Brain microvascular endothelial cell (primary cell): Measurements from ENCODE around the gene ZFPM1.

Experiments
- DNase-seq: peaks from one replicate; pipeline ENCODE4 v3.0.0-alpha.2; 2020
- H3K27ac ChIP-seq: fragments of 250-450 bp; sonication (Bioruptor Pico); 2 replicates; pipeline ENCODE4 v1.5.1; 2020; ENCODE audit warnings: mild to moderate bottlenecking, moderate library complexity
- H3K27me3 ChIP-seq: fragments of 250-450 bp; sonication (Bioruptor Pico); replicated peaks from 2 replicates; pipeline ENCODE4 v1.5.1; 2020; ENCODE audit warnings: mild to moderate bottlenecking
- H3K36me3 ChIP-seq: fragments of 250-450 bp; sonication (Bioruptor Pico); replicated peaks from 2 replicates; pipeline ENCODE4 v1.5.1; 2020; ENCODE audit warnings: mild to moderate bottlenecking
- H3K4me3 ChIP-seq: 2 replicates; pipeline ENCODE4 v1.5.1; 2011; ENCODE audit warnings: low read depth, mild to moderate bottlenecking, control low read depth, low read length, moderate library complexity
- in situ Hi-C: cut with HindIII; loops from 2 replicates; pipeline ENCODE4 v1.10.0; 2017; ENCODE audit warnings: low sequenced_read_pairs, low pct_ligation_motif_present
- TF ChIP-seq, protein P1 (sequence below): IDR thresholded peaks from 2 replicates; pipeline ENCODE4 v1.5.1; 2011; ENCODE audit warnings: low read depth, mild to moderate bottlenecking, moderate library complexity, low read length, control low read depth, inconsistent platforms; ENCODE audit errors: missing control alignments

Gene ZFPM1

DNA sequence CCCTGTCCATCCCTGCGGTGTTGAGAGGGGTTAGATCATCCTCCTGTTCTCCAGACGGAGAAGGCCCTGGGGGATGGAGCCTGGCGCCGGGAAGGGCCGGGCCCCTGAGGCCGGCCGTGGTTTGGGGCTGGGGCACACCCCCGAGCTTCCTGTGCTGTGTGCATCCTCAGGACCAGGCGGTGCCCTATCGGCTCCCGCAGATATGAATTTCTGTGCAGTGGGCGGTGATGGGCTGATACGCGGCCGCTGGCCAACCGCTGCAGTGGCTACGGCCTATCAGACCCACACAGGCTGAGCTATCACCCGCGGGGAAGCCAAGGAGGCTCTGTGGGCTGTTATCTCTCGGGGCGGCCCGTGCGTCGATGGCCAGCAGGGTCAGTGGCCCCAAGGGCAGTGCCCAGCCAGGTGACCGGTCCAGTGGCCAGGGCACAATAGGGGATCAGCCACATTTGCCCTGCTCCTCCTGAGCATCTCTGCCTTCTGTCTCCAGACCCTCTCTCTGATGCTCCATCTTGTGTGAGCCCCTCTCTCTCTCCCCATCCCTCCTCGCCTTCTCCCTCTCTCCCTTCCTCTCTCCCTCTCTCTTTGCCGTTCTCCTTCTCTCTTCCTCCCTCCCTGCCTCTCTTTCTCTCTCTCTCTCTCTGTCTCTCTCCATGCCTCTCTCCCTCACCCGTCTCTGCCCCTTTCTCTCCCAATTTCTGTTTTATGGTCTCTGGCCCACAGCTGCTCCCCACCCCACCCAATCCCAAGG is 38.7 kb downstream of the ZFPM1 start:
- in situ Hi-C loops, result no loop called here
- no peak for DNase-seq
- Histone ChIP-seq H3K36me3 (no peaks in the 10 kb centered on the region), H3K4me3 (no peak overlapping the region), H3K27me3 (no peaks in the 10 kb centered on the region), H3K27ac (no peak overlapping the region)
- TF ChIP-seq, protein P1, sequence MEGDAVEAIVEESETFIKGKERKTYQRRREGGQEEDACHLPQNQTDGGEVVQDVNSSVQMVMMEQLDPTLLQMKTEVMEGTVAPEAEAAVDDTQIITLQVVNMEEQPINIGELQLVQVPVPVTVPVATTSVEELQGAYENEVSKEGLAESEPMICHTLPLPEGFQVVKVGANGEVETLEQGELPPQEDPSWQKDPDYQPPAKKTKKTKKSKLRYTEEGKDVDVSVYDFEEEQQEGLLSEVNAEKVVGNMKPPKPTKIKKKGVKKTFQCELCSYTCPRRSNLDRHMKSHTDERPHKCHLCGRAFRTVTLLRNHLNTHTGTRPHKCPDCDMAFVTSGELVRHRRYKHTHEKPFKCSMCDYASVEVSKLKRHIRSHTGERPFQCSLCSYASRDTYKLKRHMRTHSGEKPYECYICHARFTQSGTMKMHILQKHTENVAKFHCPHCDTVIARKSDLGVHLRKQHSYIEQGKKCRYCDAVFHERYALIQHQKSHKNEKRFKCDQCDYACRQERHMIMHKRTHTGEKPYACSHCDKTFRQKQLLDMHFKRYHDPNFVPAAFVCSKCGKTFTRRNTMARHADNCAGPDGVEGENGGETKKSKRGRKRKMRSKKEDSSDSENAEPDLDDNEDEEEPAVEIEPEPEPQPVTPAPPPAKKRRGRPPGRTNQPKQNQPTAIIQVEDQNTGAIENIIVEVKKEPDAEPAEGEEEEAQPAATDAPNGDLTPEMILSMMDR, result no peak

DNA sequence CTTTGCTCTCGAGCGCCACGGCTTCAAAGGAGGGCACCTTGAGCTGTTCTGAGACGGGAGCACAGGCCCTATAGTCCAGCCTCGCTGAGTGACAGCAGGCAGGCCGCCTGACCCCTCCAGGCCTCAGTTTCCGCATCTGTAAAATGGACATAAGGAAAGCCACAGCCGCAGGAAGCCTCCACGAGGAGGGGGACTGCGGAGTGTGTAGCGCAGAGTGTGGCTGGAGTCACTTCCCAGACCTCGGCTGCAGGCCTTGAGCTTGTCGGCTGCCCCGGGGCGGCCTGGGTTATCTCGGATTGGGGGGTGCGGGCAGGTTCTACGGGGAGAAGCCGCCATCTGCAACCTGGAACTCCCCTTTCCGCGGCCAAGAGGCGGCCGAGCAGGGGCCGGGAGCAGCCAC is 40.8 kb downstream of the ZFPM1 start:
- Histone ChIP-seq H3K27ac (no peak overlapping the region), H3K4me3 (no peak overlapping the region), H3K36me3 (no peaks in the 10 kb centered on the region), H3K27me3 (no peaks in the 10 kb centered on the region)
- DNase-seq, result no peak
- in situ Hi-C loops, result no loop called here
- TF ChIP-seq, protein P1, result no peak

DNA sequence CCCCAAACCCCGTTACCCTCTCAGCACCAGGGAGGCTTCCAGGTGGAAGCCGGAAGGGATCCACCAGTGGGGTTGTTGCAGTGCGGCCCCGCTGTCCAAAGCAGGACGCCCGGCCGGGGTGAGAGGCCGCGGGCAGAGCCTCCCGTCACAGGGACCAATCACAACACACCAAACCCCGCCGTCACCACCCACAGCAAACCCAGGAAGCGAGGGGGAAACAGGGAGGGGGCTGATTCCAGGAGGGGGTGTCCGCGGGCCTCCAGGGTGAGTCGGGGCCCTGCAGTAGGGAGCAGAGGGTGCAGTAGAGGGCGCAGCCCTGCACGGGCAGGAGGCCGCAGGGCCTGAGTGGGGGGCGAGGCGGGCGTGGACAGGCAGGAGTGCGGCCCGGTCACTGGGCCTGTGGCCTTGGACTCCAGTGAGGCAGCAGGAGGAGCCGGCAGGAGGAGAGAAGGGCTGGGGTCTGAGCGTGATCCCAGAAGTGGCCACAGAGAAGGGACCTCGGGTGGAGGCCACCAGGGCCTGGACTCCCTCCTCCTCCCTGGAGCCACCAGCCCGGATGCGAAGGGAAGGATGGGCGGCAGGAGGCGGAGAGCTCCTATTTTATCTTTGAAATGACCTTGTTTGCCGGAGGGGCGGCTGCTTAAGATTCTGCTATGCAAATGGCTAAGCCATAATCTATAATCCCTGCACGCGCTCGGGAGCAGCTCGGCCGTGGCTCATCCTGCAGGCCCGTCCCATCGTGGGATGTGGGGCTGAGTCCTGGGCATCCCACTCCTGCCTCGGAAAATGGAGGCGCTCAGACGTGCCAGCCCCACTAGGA is 41.5 kb downstream of the ZFPM1 start:
- TF ChIP-seq, protein P1, result no peak
- in situ Hi-C loops, result no loop called here
- no peak for DNase-seq
- no peaks in the 10 kb centered on the region for H3K27me3 ChIP-seq
- no peaks in the 10 kb centered on the region for H3K36me3 ChIP-seq
- H3K4me3 ChIP-seq, result no peak overlapping the region
- H3K27ac ChIP-seq, result no peak overlapping the region

DNA sequence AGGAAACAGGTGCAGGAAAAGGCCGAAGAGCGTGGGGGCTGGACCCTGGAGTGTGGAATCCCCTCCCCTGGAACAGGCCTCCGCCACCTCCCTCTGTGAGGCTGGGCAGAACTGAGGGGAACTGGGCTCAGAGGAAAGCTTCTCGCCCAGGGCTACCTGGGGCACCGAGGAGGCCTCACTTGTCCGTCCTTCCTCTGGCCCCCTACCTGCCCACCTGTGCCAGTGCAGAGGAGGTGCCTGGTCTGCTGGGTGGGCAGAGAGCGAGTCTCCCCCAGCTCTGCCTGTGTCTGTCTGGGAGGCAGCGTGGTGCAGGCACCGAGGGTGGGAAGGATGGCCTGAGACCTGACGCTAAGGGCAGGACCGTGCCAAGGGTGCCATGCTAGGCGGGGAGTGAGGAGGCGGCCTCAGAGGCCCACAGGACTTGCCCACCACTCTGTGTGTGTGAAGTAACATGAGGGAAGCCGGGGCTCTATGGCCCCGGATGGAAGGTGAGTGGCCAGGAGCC is 42.2 kb downstream of the ZFPM1 start:
- TF ChIP-seq, protein P1, result no peak
- DNase-seq, result no peak
- Histone ChIP-seq H3K36me3 (no peaks in the 10 kb centered on the region), H3K27me3 (no peaks in the 10 kb centered on the region), H3K27ac (no peak overlapping the region), H3K4me3 (no peak overlapping the region)
- in situ Hi-C loops, result no loop called here

DNA sequence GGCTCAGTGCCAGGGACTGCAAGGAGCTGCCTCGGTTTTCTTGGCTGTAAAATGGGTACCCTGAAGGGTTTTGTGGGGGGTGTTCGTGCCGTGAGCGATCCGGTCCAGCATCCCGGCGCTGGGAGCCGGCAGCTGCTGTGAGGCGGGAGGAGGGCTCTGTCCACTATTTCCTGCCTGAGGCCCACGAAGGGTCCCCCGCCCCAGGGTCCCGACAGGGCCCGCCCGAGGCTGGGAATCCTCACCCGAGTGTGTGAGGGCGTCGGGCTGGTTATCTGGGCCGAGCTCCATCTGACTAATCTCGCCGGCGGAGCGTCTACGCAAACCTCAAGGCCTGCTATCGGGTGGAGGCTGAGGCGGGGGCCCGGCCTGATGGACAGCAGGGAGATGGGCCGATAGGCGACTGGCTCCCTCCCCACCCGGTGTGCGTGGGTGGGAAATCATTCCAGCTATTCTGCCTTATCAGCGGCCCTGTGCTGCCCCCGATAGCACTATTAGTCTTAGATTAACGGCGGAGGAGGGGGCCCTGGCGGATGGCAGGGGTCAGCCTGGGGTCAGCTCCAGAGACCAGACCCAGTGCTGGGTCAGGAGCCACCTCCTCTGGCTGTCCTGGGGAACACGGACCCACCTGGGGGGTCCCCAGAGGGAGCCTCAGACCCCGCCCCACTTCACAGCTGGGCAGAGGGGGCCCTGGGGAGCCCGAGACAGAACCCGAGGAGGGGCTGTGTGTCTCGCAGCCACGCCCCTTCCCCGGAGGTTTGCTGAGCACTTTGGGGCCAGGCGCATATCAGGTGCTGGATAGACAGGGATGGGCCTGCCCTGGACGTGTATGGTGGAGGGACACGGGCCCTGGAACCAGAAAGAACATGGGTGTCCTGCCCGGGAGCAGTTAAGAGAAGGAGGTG is 44.7 kb downstream of the ZFPM1 start:
- H3K27me3 ChIP-seq, result no peaks in the 10 kb centered on the region
- DNase-seq, result peak; percentile 1
- H3K4me3 ChIP-seq, result no peak overlapping the region
- TF ChIP-seq, protein P1, result no peak
- no peaks in the 10 kb centered on the region for H3K36me3 ChIP-seq
- in situ Hi-C loops, result no loop called here
- no peak overlapping the region for H3K27ac ChIP-seq
